ENCODE data around the gene MRAP2.
"Not testable (repeated sequence)": the region's sequence is repeated elsewhere in the genome, so short reads cannot be mapped to it uniquely, and the experiment has no call there.

Gene MRAP2

GRCh38 chr6:84129588-84129987 is 96.0 kb downstream of the MRAP2 start:
- DNase-seq (ENCODE audit: low read depth, low spot score): not testable (repeated sequence)

DNA sequence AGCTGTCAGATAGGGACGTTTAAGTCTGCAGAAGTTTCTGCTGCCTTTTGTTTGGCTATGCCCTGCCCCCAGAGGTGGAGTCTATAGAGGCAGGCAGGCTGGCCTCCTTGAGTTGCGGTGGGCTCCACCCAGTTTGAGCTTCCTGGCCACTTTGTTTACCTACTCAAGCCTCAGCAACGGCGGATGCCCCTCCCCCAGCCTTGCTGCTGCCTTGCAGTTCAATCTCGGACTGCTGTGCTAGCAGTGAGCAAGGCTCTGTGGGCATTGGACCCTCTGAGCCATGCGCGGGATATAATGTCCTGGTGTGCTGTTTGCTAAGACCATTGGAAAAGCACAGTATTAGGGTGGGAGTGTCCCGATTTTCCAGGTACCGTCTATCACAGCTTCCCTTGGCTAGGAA is 99.8 kb downstream of the MRAP2 start:
- DNase-seq (ENCODE audit: low read depth, low spot score): not testable (repeated sequence)

DNA sequence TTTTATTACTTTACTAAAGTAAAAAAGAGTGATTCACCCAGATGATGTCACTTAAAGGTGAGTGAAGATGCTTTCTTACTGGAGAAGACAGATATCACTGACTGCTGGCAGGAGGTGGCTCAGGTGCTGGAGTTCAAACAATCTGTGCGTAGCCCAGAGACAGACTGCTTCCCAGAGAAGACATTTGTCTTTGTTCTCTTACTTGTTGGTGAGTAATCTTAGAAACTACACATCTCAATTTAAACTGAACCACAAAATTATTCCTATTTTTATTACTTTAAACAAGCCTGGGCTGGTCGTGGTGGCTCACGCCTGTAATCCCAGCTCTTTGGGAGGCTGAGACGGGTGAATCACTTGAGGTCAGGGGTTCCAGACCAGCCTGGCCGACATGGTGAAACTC is 101.7 kb downstream of the MRAP2 start:
- no peak for DNase-seq (ENCODE audit: low read depth, low spot score)

DNA sequence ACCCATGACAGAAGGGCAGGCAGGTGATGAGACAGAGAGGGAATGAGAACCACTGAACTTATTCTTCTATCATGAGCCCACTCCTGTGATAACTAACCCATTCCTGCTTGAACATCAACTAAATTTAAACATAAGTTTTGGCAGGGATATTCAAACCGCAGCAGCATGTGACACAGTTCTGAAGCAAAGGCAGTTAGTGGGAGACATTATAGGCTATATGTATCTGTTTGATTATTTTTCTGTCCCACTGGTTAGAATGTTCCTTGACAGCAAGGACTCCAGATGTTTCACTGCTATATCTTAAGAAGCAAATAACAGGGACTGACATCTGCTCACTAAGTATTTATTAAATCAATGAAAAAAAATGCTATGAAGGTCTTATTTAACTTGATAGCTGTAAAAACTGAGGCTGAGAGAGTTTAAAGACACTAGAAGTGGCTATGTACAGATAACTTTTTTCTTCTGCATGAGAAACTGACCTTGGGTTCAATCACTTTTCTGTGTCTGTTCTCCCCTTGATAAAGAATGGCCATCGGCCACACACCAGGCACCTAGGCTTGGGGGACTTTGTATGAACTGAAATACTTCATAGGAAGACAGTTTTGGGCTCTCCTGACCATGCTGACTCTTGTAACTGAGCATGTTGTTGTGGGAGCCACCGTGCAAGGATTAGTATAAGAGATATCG is 102.9 kb downstream of the MRAP2 start:
- no peak for DNase-seq (ENCODE audit: low read depth, low spot score)

DNA sequence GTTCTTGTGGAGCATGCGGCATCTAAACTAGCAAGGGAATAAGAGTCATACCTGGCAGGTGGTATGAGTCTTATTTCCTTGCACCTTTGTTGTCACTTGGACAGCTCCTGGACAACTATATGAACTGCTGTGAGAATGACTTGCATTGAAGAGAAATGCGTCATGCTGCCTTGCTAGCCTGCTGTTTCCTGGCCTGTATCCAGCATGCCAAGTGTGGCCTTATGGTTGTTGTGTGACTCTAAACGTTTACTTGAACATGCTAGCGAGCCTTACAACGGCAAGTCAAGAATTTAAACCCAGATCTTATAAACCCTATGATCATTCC is 103.4 kb downstream of the MRAP2 start:
- DNase-seq (ENCODE audit: low read depth, low spot score): no peak

- no peak for DNase-seq (ENCODE audit: low read depth, low spot score)
These were observed 104.5 kb downstream of the MRAP2 start for GRCh38 chr6:84137989-84138575.

DNA sequence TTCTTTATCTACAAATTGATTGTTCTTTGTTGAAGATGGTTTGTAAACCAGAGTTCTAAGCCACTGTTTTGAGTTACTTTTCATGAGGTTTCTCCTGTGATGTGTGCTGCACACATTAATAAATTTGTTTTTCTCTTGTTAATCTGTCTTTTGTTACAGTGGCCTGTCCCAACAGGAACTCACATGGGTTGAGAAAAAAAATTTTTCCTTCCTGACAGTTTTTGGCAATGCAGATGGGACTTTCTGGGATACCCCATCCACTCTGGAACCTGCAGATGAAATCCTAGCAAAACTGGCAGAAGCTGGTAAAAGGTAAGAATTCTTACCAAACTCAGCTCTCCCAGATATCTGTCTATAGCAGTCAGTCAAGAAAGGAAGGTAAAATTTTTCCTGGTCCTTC is 105.7 kb downstream of the MRAP2 start:
- no peak for DNase-seq (ENCODE audit: low read depth, low spot score)
